ENCODE measurements around the gene UBE4B.
"Not testable (repeated sequence)": the region's sequence is repeated elsewhere in the genome, so short reads cannot be mapped to it uniquely, and the experiment has no call there.

DNA sequence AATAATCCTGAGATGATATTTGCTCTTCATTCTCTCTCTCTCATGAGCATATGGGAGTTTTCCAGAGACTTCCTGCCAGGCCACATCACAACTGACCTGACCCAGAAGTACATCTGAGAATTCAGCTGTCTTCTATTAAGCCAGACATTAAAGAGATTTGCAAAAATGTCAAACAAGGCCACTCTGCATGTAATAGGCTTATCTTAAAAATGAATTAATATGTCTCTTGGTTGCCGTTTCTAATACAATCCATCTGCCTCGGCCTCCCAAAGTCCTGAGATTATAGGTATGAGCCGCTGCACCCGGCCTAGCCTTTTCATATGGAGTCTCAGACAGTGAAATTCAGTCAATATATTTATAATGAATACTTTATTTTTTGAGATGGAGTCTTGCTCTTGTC is 10.8 kb upstream of the UBE4B start:
- TF ChIP-seq FOXK2, SUZ12, FOXA1, TARDBP (IDR thresholded peaks at IDR 0.05): not testable (repeated sequence)

All from HEK293T (cell line).